Heart left ventricle (tissue), 16 donors: ENCODE data around the gene CD96. TPM values are rescaled to one million over a fixed set of nuclear protein-coding genes. Genes with fewer than 3 reads are reported as not detected.

Experiments used
- ATAC-seq, 4 donors: fragments of 200-7000 bp; cut with Tn5 transposase; one replicate each; pipeline ENCODE4 v1.9.1; 2020 to 2022; ENCODE audit warnings: moderate library complexity in 4 of 4, mild to moderate bottlenecking in 3 of 4, moderate number of reproducible peaks in 1 of 4
- DNase-seq, 5 donors: peaks; one replicate each; pipeline ENCODE4 v3.0.0-alpha.2; 2020
- H3K27ac ChIP-seq, 12 donors: fragments of 200-600 bp; sonication (generic) in 4 of 12; one replicate each; pipeline versions ENCODE4 v1.5.0 to v1.8.0; 2016 to 2022; ENCODE audit warnings: mild to moderate bottlenecking in 2 of 12
- H3K27me3 ChIP-seq, 9 donors: fragments of 200-600 bp; sonication (generic) in 2 of 9; one replicate each; pipeline versions ENCODE4 v1.5.1 to v1.8.0; 2016 to 2022; ENCODE audit warnings: mild to moderate bottlenecking in 3 of 9
- H3K36me3 ChIP-seq, 9 donors: fragments of 200-600 bp; sonication (generic) in 2 of 9; one replicate each; pipeline versions ENCODE4 v1.5.0 to v1.8.0; 2018 to 2022; ENCODE audit warnings: mild to moderate bottlenecking in 2 of 9
- H3K4me1 ChIP-seq, 12 donors: fragments of 200-600 bp; sonication (generic) in 4 of 12; one replicate each; pipeline versions ENCODE4 v1.5.0 to v1.8.0; 2016 to 2022; ENCODE audit warnings: mild to moderate bottlenecking in 3 of 12
- H3K4me3 ChIP-seq, 12 donors: fragments of 200-600 bp; sonication (generic) in 4 of 12; one replicate each; pipeline versions ENCODE4 v1.5.0 to v1.8.0; 2017 to 2022; ENCODE audit warnings: mild to moderate bottlenecking in 9 of 12, moderate library complexity in 4 of 12
- H3K9me3 ChIP-seq, 12 donors: fragments of 200-600 bp; sonication (generic) in 4 of 12; one replicate each; pipeline versions ENCODE4 v1.5.0 to v1.8.0; 2016 to 2022; ENCODE audit warnings: mild to moderate bottlenecking in 1 of 12
- POLR2A ChIP-seq, 2 donors: fragments of 450-650 bp; IDR thresholded peaks; one replicate each; pipeline ENCODE4 v1.6.1; 2017; ENCODE audit warnings: antibody characterized with exemption in 2 of 2, mild to moderate bottlenecking in 2 of 2, moderate library complexity in 2 of 2
- WGBS, 4 donors: extraction: QIAGEN DNeasy Blood & Tissue Kit in 2 of 4; methylation state at CpG; one replicate each; pipeline versions ENCODE4 v1.1.5 to v1.1.7; 2013 to 2018; 5-methylcytosine and 5-hydroxymethylcytosine counted together
- intact Hi-C, 10 donors: fragments of 100-400 bp; cut with DNase I; formaldehyde crosslinking; loops; one replicate each; pipeline versions ENCODE4 v1.11.1 to v1.14.2; 2022
- polyA plus RNA-seq, 2 donors: library from polyadenylated mRNA; stranded (reverse); fragments of 200-250 nt; gene quantifications; one replicate each; pipeline ENCODE4 v1.2.3, GENCODE V29; 2013
- total RNA-seq, 9 donors: library from RNA; depleted of rRNA in 2 of 9; stranded (reverse); fragments of >200 nt in 2 of 9; fragmentation: NEBNext Ultra II Directional in 3 of 9; extraction: Animal tissue kit (Norgen Biotek cat#: 25700) in 3 of 9; gene quantifications; one replicate each; pipeline versions ENCODE4 v1.1.0 to v1.2.4, GENCODE V29; 2016 to 2023
- TF ChIP-seq, protein P1 (sequence below), 12 donors: fragments of 200-600 bp; sonication (generic) in 4 of 12; IDR thresholded peaks; one replicate each; pipeline versions ENCODE4 v1.5.0 to v1.8.0; 2018 to 2022; ENCODE audit warnings: antibody characterized with exemption in 12 of 12, mild to moderate bottlenecking in 5 of 12
- donor health status: ischemic (EF 13 %, LVEDD 7.1; RV severe dilation, severe dysfunction).
- donor health status: healthy with polysubstance abuse.
- donor health status: DM: no; HTN: yes; CAD: no.
- donor health status: DM: no; HTN: no; CAD: no.
- donor health status: ischemic (EF 25% LVEDD 6.9; RV normal size, moderate dysfunction).
- donor health status: ischemic (EF 25% LVEDD 5.7; RV mildly dilated, moderate dysfunction).
- donor health status: healthy.
- donor health status: DM: yes; HTN: yes; CAD: no.
- donor health status: ischemic (EF 35%, LVEDD 5.7; RV mildly dilated, moderate dysfunction).
- donor health status: nonischemic (EF 11% LVEDD 7.7; RV severe dilation, severe dysfunction).
- donor health status: DM: yes; HTN: yes; CAD: no.
- donor health status: PGD.
- donor health status: ischemic (EF 29% LVEDD 5.4; RV normal size, mild dysfunction).
- donor health status: nonischemic (EF 23%, LVEDD 6.1; RV moderate dilation, normal function).

Gene CD96
- total and polyA plus RNA-seq, 11 donors, result 0.08 to 4.4 (median 0.28) TPM; not detected in 4

DNA sequence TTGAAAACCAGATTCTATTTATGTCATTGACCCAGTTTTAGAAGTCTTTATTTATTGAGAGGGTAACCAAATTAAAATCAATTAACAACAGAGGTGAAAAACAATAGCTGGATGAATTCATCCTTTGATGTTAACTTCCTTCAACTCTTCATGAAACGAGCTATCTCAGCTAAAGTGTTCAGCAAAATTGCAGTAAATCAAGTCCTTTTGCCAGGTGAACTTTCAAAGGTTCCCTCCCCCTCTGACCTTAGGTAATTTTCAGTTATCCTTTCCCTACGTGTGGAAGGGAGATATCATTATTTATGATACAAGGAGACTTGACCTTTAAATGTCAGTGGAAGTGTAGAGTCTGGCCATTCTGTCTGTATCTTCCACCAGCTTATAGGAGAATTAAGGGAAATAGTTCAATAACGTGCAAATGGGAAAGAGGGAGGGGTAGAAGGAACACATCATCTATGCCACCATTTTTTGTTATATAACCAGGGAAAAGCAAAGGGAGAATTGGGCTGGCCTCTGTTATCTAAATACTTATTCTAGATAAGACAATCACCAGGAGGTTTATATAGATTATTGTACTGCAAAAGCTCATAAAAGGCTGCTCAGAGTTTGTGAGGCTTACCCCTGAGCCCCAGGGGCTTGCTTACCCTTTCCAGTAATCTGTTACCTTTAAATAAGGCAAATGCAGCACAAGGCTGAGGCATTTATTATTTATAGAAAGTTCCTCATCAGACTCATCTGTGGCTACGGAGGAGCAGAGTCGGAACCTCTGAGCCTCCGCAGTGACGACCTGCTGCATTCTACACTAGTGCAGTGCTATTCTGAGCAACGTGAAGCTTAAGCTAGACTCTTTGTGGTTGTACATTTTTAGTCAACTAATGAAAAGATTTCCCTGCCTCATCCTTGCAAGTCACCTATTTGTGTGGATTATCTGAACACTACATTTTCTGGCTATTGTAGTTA is 150.9 kb downstream of the CD96 start:
- DNase-seq (peak in 2 of 5 donors; percentile 38 to 64), ATAC-seq (peak; percentile 78 to 96 (median 88))
- intact Hi-C loops, result no loop called here
- peak overlapping the region in 7 of 12 donors; percentile 19 to 71 (median 33) for H3K27ac ChIP-seq
- no peaks in the 10 kb centered on the region for H3K9me3 ChIP-seq
- H3K4me1 ChIP-seq, result peaks cover 0 to 6% (median 0%) of the 10 kb centered on the region in 12 donors
- H3K4me3 ChIP-seq, result peak overlapping the region in 3 of 12 donors; percentile 0 to 20 (median 12)
- no peaks in the 10 kb centered on the region for H3K27me3 ChIP-seq
- H3K36me3 ChIP-seq, result no peaks in the 10 kb centered on the region
- TF ChIP-seq, protein P1, sequence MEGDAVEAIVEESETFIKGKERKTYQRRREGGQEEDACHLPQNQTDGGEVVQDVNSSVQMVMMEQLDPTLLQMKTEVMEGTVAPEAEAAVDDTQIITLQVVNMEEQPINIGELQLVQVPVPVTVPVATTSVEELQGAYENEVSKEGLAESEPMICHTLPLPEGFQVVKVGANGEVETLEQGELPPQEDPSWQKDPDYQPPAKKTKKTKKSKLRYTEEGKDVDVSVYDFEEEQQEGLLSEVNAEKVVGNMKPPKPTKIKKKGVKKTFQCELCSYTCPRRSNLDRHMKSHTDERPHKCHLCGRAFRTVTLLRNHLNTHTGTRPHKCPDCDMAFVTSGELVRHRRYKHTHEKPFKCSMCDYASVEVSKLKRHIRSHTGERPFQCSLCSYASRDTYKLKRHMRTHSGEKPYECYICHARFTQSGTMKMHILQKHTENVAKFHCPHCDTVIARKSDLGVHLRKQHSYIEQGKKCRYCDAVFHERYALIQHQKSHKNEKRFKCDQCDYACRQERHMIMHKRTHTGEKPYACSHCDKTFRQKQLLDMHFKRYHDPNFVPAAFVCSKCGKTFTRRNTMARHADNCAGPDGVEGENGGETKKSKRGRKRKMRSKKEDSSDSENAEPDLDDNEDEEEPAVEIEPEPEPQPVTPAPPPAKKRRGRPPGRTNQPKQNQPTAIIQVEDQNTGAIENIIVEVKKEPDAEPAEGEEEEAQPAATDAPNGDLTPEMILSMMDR (IDR thresholded peaks at IDR 0.05), result no peak
- TF ChIP-seq POLR2A (IDR thresholded peaks at IDR 0.05), result no peak
- 40 to 48% (median 46%) methylated on average over 8 of the region's 8 CpGs for whole genome bisulfite sequencing, 4 donors

DNA sequence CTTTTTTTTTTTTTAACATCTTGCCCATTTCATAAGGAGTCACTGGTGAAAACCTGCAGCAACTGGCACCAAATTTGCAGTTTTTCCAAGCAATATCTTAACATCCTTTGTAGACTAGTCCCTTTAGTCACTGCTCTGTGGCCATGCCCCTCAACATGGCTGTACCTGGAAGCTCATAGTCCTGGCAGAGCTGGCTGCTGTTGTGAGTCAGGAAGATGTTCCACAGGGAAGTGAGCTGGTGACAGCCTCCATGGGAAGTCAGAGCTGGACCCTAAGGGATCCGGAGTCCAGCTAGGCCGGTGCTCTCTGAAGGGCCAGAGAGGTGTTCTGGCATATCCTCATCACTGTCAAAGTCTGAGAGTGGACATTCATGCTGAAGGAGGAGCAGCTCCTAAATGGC is 152.5 kb downstream of the CD96 start:
- 94 to 100% (median 99%) methylated on average over 2 of the region's 2 CpGs for WGBS, 4 donors
- H3K4me3 ChIP-seq, result no peak overlapping the region
- H3K4me1 ChIP-seq, result peaks cover 0 to 6% (median 0%) of the 10 kb centered on the region in 12 donors
- no peak overlapping the region for H3K27ac ChIP-seq
- ATAC-seq (no peak), DNase-seq (no peak)
- H3K36me3 ChIP-seq, result no peaks in the 10 kb centered on the region
- no peaks in the 10 kb centered on the region for H3K27me3 ChIP-seq
- TF ChIP-seq POLR2A (IDR thresholded peaks at IDR 0.05), result no peak
- TF ChIP-seq, protein P1 (IDR thresholded peaks at IDR 0.05), result no peak
- H3K9me3 ChIP-seq, result no peaks in the 10 kb centered on the region
- intact Hi-C loops, result no loop called here

DNA sequence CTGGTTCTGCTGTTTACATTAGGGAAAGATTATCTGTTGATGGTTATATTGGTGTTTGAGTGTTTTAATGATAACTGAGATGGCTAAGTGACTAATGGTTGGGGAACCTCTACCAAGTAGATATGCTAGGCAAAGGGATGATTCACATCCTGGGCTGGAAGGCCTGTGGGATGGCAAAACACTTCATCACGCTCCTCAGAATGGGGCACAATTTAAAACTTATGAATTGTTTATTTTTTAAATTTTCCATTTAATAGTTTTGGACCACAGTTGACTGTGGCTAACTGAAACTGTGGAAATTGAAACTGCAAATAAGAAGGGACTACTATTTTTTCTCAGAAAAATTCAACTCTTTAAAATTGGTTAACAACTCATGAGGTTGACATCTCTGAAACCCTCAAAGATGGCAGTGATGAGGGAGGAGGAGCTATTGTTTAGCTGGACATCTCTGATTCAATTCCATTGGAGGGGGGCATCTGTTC is 153.7 kb downstream of the CD96 start:
- Histone ChIP-seq H3K27me3 (no peaks in the 10 kb centered on the region), H3K27ac (no peak overlapping the region), H3K4me3 (no peak overlapping the region), H3K4me1 (peaks cover 0 to 6% (median 0%) of the 10 kb centered on the region in 12 donors), H3K9me3 (no peaks in the 10 kb centered on the region), H3K36me3 (no peaks in the 10 kb centered on the region)
- no peak for DNase-seq
- WGBS, 4 donors, result 75 to 88% (median 78%) methylated on average over 1 of the region's 1 CpG
- no peak for ATAC-seq
- TF ChIP-seq POLR2A (IDR thresholded peaks at IDR 0.05), result no peak
- TF ChIP-seq, protein P1 (IDR thresholded peaks at IDR 0.05), result no peak
- intact Hi-C loops, result no loop called here

DNA sequence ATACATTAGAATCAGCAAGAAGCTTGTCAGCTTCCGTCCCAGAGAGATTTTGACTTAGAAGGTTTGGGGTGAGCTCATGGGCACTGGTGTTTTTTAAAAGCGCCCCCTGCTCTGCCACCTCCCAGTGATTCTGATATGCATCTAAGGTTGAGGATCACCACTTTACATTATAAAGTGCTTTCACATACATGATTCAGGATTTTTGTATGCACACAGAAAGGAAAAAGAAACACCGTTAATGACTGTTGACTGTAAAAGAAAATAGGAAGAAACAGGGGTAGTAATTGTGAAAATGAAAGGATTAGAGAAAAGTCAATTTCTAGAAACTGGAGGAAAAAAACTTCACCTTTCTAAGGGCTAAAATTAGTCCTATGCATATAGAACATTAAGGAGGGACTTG is 158.1 kb downstream of the CD96 start:
- Histone ChIP-seq H3K27me3 (no peaks in the 10 kb centered on the region), H3K4me1 (no peaks in the 10 kb centered on the region), H3K9me3 (no peaks in the 10 kb centered on the region), H3K4me3 (no peak overlapping the region), H3K27ac (no peak overlapping the region), H3K36me3 (no peaks in the 10 kb centered on the region)
- intact Hi-C loops, result no loop called here
- 61 to 82% (median 72%) methylated on average over 3 of the region's 3 CpGs for WGBS, 4 donors
- ATAC-seq (no peak), DNase-seq (no peak)
- TF ChIP-seq, protein P1 (IDR thresholded peaks at IDR 0.05), result no peak
- TF ChIP-seq POLR2A (IDR thresholded peaks at IDR 0.05), result no peak
